Iris pigment epithelial cell (primary cell): Measurements from ENCODE around the gene TUBGCP2.
A peak's percentile ranks its signal among the peaks of the same experiment; 100 is the strongest.
"Not testable (repeated sequence)": the region's sequence is repeated elsewhere in the genome, so short reads cannot be mapped to it uniquely, and the experiment has no call there.

Experiments
- DNase-seq: peaks from one replicate; pipeline ENCODE4 v3.0.0-alpha.2; 2011; ENCODE audit warnings: low read depth

Gene TUBGCP2

GRCh38 chr10:133248334-133248715, 60.3 kb downstream of the TUBGCP2 start:
- no peak for DNase-seq

- no peak for DNase-seq
Observed at GRCh38 chr10:133247681-133248333, 60.9 kb downstream of the TUBGCP2 start.

- no peak for DNase-seq
Observed at GRCh38 chr10:133246236-133246626, 62.4 kb downstream of the TUBGCP2 start.

GRCh38 chr10:133245439-133246235, 63.0 kb downstream of the TUBGCP2 start:
- DNase-seq: no peak

GRCh38 chr10:133243593-133243992, 65.1 kb downstream of the TUBGCP2 start:
- DNase-seq: no peak

GRCh38 chr10:133242611-133243356, 65.9 kb downstream of the TUBGCP2 start:
- DNase-seq: peak; percentile 20

GRCh38 chr10:133241501-133242205, 67.0 kb downstream of the TUBGCP2 start:
- no peak for DNase-seq

- no peak for DNase-seq
Observed at GRCh38 chr10:133239990-133240389, 68.7 kb downstream of the TUBGCP2 start.

- DNase-seq: no peak
Observed at GRCh38 chr10:133238466-133238804, 70.2 kb downstream of the TUBGCP2 start.

- no peak for DNase-seq
Observed at GRCh38 chr10:133237588-133238465, 70.8 kb downstream of the TUBGCP2 start, which contains the start of gene VENTX. TSS of gene VENTX (plus strand) at chr10:133237855. CDS start at chr10:133237915, 60 bp downstream.

- DNase-seq: no peak
Observed at GRCh38 chr10:133237241-133237587, 71.5 kb downstream of the TUBGCP2 start.

GRCh38 chr10:133236401-133237240, 72.1 kb downstream of the TUBGCP2 start:
- no peak for DNase-seq

GRCh38 chr10:133235932-133236331, 72.7 kb downstream of the TUBGCP2 start:
- DNase-seq: no peak

GRCh38 chr10:133235265-133235855, 73.3 kb downstream of the TUBGCP2 start:
- no peak for DNase-seq

GRCh38 chr10:133234796-133235195, 73.9 kb downstream of the TUBGCP2 start:
- not testable (repeated sequence) for DNase-seq

- DNase-seq: no peak
Observed at GRCh38 chr10:133231946-133232574, 76.6 kb downstream of the TUBGCP2 start.

- no peak for DNase-seq
Observed at GRCh38 chr10:133231244-133231945, 77.3 kb downstream of the TUBGCP2 start.

GRCh38 chr10:133230387-133231195, 78.1 kb downstream of the TUBGCP2 start:
- DNase-seq: no peak
